HG03520 (cell line): ENCODE measurements around the gene VWF.

ENCODE experiments used
- ATAC-seq: cut with Tn5 transposase; IDR thresholded peaks from one replicate; pipeline ENCODE4 v1.9.1; 2021; ENCODE audit warnings: mild to moderate bottlenecking, moderate library complexity; ENCODE audit not compliant: unreplicated experiment

The VWF gene

GRCh38 chr12:6061660-6062059 lies 62.8 kb downstream of the VWF start:
- ATAC-seq: no peak

- no peak for ATAC-seq
These were observed 64.5 kb downstream of the VWF start for GRCh38 chr12:6059860-6060565.

GRCh38 chr12:6059221-6059620 lies 65.2 kb downstream of the VWF start:
- no peak for ATAC-seq

GRCh38 chr12:6058481-6059161 lies 65.8 kb downstream of the VWF start:
- ATAC-seq: no peak

GRCh38 chr12:6057700-6058099 lies 66.8 kb downstream of the VWF start:
- ATAC-seq: no peak

GRCh38 chr12:6056406-6057240 lies 67.8 kb downstream of the VWF start:
- ATAC-seq: no peak

GRCh38 chr12:6053541-6053940 lies 70.9 kb downstream of the VWF start:
- ATAC-seq: no peak

GRCh38 chr12:6052940-6053329 lies 71.5 kb downstream of the VWF start:
- ATAC-seq: no peak

GRCh38 chr12:6052206-6052939 lies 72.1 kb downstream of the VWF start:
- no peak for ATAC-seq

- ATAC-seq: no peak
These were observed 74.5 kb downstream of the VWF start for GRCh38 chr12:6049992-6050391.

- ATAC-seq: no peak
These were observed 74.9 kb downstream of the VWF start for GRCh38 chr12:6049587-6049986.

GRCh38 chr12:6047249-6048237 lies 76.9 kb downstream of the VWF start:
- no peak for ATAC-seq

GRCh38 chr12:6046511-6047180 lies 77.8 kb downstream of the VWF start:
- ATAC-seq: no peak

GRCh38 chr12:6045438-6045837 lies 79.0 kb downstream of the VWF start:
- no peak for ATAC-seq

- ATAC-seq: no peak
These were observed 80.4 kb downstream of the VWF start for GRCh38 chr12:6044082-6044481.

- no peak for ATAC-seq
These were observed 82.0 kb downstream of the VWF start for GRCh38 chr12:6042446-6042845.

GRCh38 chr12:6041891-6042290 lies 82.6 kb downstream of the VWF start:
- ATAC-seq: no peak

- no peak for ATAC-seq
These were observed 83.7 kb downstream of the VWF start for GRCh38 chr12:6040815-6041214.

GRCh38 chr12:6039894-6040601 lies 84.4 kb downstream of the VWF start:
- peak; percentile 68 for ATAC-seq
